H9 (cell line): ENCODE results near the gene STAU1. TPM values are rescaled to one million over a fixed set of nuclear protein-coding genes. Genes with fewer than 3 reads are reported as not detected.
A peak's percentile ranks its signal among the peaks of the same experiment; 100 is the strongest.

ENCODE experiments used
- DNase-seq: peaks from one replicate; pipeline ENCODE4 v3.0.0-alpha.2; 2017
- H2AFZ ChIP-seq: one replicate; pipeline ENCODE4 v1.6.1; 2013; ENCODE audit warnings: mild to moderate bottlenecking, low read length, control low read depth, moderate library complexity
- H2AK5ac ChIP-seq: 2 replicates; pipeline ENCODE4 v1.6.1; 2013; ENCODE audit warnings: low read length, control low read depth, mixed read lengths; ENCODE audit not compliant: insufficient read length
- H2BK120ac ChIP-seq: one replicate; pipeline ENCODE4 v1.6.1; 2013; ENCODE audit warnings: low read depth, mild to moderate bottlenecking, low read length, control low read depth, inconsistent platforms; ENCODE audit not compliant: poor library complexity, severe bottlenecking
- H2BK12ac ChIP-seq: 2 replicates; pipeline ENCODE4 v1.6.1; 2013; ENCODE audit warnings: low read length, control low read depth, mixed read lengths, low read depth; ENCODE audit not compliant: insufficient read length
- H2BK15ac ChIP-seq: 2 replicates; pipeline ENCODE4 v1.6.1; 2013; ENCODE audit warnings: low read depth, low read length, control low read depth
- H2BK20ac ChIP-seq: one replicate; pipeline ENCODE4 v1.6.1; 2013; ENCODE audit warnings: low read depth, mild to moderate bottlenecking, low read length, control low read depth, inconsistent platforms; ENCODE audit not compliant: poor library complexity, severe bottlenecking
- H2BK5ac ChIP-seq: 2 replicates; pipeline ENCODE4 v1.6.1; 2013; ENCODE audit warnings: low read length, control low read depth, mixed read lengths; ENCODE audit not compliant: insufficient read length
- H3K14ac ChIP-seq: 2 replicates; pipeline ENCODE4 v1.6.1; 2013; ENCODE audit warnings: low read length, control low read depth; ENCODE audit not compliant: insufficient read depth
- H3K18ac ChIP-seq: 2 replicates; pipeline ENCODE4 v1.6.1; 2013; ENCODE audit warnings: low read depth, mild to moderate bottlenecking, mixed read lengths, low read length, control low read depth; ENCODE audit not compliant: insufficient read length
- H3K23ac ChIP-seq: 2 replicates; pipeline ENCODE4 v1.6.1; 2013; ENCODE audit warnings: low read length, control low read depth, mixed read lengths, low read depth; ENCODE audit not compliant: insufficient read length
- H3K23me2 ChIP-seq: 2 replicates; pipeline ENCODE4 v1.6.1; 2013; ENCODE audit warnings: low read depth, mild to moderate bottlenecking, mixed read lengths, low read length, control low read depth; ENCODE audit not compliant: insufficient read length, poor library complexity, severe bottlenecking
- H3K27ac ChIP-seq: 2 replicates; pipeline ENCODE4 v1.5.1; 2013; ENCODE audit warnings: low read length, control low read depth, mixed read lengths, low read depth; ENCODE audit not compliant: insufficient read length
- H3K27me3 ChIP-seq: 2 replicates; pipeline ENCODE4 v1.6.1; 2013; ENCODE audit warnings: low read length, control low read depth, inconsistent platforms; ENCODE audit not compliant: insufficient read depth
- H3K4ac ChIP-seq: 2 replicates; pipeline ENCODE4 v1.6.1; 2013; ENCODE audit warnings: low read depth, mild to moderate bottlenecking, control low read depth, inconsistent platforms, low read length, moderate library complexity
- H3K4me1 ChIP-seq: 2 replicates; pipeline ENCODE4 v1.6.1; 2013; ENCODE audit warnings: low read length, control low read depth, inconsistent platforms; ENCODE audit not compliant: insufficient read depth
- H3K4me2 ChIP-seq: 2 replicates; pipeline ENCODE4 v1.6.1; 2013; ENCODE audit warnings: low read length, control low read depth, mixed read lengths; ENCODE audit not compliant: insufficient read length, insufficient read depth
- H3K56ac ChIP-seq: 2 replicates; pipeline ENCODE4 v1.6.1; 2013; ENCODE audit warnings: low read depth, mild to moderate bottlenecking, mixed read lengths, low read length, control low read depth; ENCODE audit not compliant: insufficient read length
- H3K79me1 ChIP-seq: 2 replicates; pipeline ENCODE4 v1.6.1; 2013; ENCODE audit warnings: low read depth, mild to moderate bottlenecking, moderate library complexity, low read length, control low read depth, inconsistent platforms; ENCODE audit not compliant: insufficient read depth, poor library complexity, severe bottlenecking
- H3K79me2 ChIP-seq: 2 replicates; pipeline ENCODE4 v1.6.1; 2013; ENCODE audit warnings: low read length, control low read depth, inconsistent platforms; ENCODE audit not compliant: insufficient read depth
- H3K9ac ChIP-seq: 2 replicates; pipeline ENCODE4 v1.6.1; 2013; ENCODE audit warnings: low read length, control low read depth, mixed read lengths; ENCODE audit not compliant: insufficient read length; ENCODE audit errors: extremely low read depth
- H3K9me3 ChIP-seq: one replicate; pipeline ENCODE4 v1.6.1; 2013; ENCODE audit warnings: low read depth, low read length, inconsistent platforms; ENCODE audit not compliant: control insufficient read depth
- H3T11ph ChIP-seq: one replicate; pipeline ENCODE4 v1.6.1; 2013; ENCODE audit warnings: mild to moderate bottlenecking, low read length, control low read depth, inconsistent platforms
- H4K20me1 ChIP-seq: one replicate; pipeline ENCODE4 v1.6.1; 2013; ENCODE audit not compliant: control insufficient read depth, insufficient read length, insufficient read depth
- H4K5ac ChIP-seq: 2 replicates; pipeline ENCODE4 v1.6.1; 2013; ENCODE audit warnings: low read depth, mild to moderate bottlenecking, mixed read lengths, low read length, control low read depth; ENCODE audit not compliant: insufficient read length
- H4K8ac ChIP-seq: replicated peaks from 2 replicates; pipeline ENCODE4 v1.6.1; 2013; ENCODE audit warnings: low read length, control low read depth, mixed read lengths, low read depth; ENCODE audit not compliant: insufficient read length
- H4K91ac ChIP-seq: 2 replicates; pipeline ENCODE4 v1.6.1; 2013; ENCODE audit warnings: low read depth, mild to moderate bottlenecking, moderate library complexity, mixed read lengths, low read length, control low read depth; ENCODE audit not compliant: insufficient read length
- H3K27ac Mint-ChIP-seq, 3 experiments: 2 replicates in 2 of 3; 3 replicates in 1 of 3; pipeline ENCODE4 v1.8.0; 2020 to 2021; ENCODE audit warnings: mixed read lengths in 3 of 3, mild to moderate bottlenecking in 1 of 3, moderate library complexity in 1 of 3
- H3K27me3 Mint-ChIP-seq: 2 replicates; pipeline ENCODE4 v1.8.0; 2021; ENCODE audit warnings: low read depth, mild to moderate bottlenecking, moderate library complexity, mixed read lengths
- H3K36me3 Mint-ChIP-seq, 3 experiments: 2 replicates in 2 of 3; 3 replicates in 1 of 3; pipeline ENCODE4 v1.8.0; 2020 to 2021; ENCODE audit warnings: low read depth in 3 of 3, mixed read lengths in 3 of 3; ENCODE audit not compliant: insufficient read depth in 1 of 3
- H3K4me1 Mint-ChIP-seq, 2 experiments: 2 replicates each; pipeline ENCODE4 v1.8.0; 2020; ENCODE audit warnings: mixed read lengths in 2 of 2
- H3K4me3 Mint-ChIP-seq, 2 experiments: 2 replicates in 1 of 2; 3 replicates in 1 of 2; pipeline ENCODE4 v1.8.0; 2020 to 2021; ENCODE audit warnings: mild to moderate bottlenecking in 2 of 2, mixed read lengths in 2 of 2, moderate library complexity in 1 of 2
- H3K9me3 Mint-ChIP-seq, 2 experiments: 2 replicates in 1 of 2; 3 replicates in 1 of 2; pipeline ENCODE4 v1.8.0; 2020; ENCODE audit warnings: mild to moderate bottlenecking in 2 of 2, mixed read lengths in 2 of 2, moderate library complexity in 1 of 2
- WGBS: extraction: QIAGEN DNeasy Blood & Tissue Kit; methylation state at CpG from one replicate; pipeline ENCODE4 v1.1.7; 2013; ENCODE audit warnings: missing lambda C conversion rate, low lambda C conversion rate, mixed read lengths; ENCODE audit not compliant: insufficient read length; ENCODE audit errors: extremely low coverage; 5-methylcytosine and 5-hydroxymethylcytosine counted together
- total RNA-seq: library from RNA; stranded (reverse); gene quantifications from 2 replicates; pipeline ENCODE4 v1.2.1, GENCODE V29; 2021
- TF ChIP-seq, protein P1 (sequence below): fragments of 200-600 bp; sonication (generic); conservative IDR thresholded peaks from 3 replicates; pipeline ENCODE4 v1.8.0; 2021; ENCODE audit warnings: antibody characterized with exemption, mild to moderate bottlenecking

STAU1 gene
- total RNA-seq, 1 experiment from 2014 or later: 106 TPM

DNA sequence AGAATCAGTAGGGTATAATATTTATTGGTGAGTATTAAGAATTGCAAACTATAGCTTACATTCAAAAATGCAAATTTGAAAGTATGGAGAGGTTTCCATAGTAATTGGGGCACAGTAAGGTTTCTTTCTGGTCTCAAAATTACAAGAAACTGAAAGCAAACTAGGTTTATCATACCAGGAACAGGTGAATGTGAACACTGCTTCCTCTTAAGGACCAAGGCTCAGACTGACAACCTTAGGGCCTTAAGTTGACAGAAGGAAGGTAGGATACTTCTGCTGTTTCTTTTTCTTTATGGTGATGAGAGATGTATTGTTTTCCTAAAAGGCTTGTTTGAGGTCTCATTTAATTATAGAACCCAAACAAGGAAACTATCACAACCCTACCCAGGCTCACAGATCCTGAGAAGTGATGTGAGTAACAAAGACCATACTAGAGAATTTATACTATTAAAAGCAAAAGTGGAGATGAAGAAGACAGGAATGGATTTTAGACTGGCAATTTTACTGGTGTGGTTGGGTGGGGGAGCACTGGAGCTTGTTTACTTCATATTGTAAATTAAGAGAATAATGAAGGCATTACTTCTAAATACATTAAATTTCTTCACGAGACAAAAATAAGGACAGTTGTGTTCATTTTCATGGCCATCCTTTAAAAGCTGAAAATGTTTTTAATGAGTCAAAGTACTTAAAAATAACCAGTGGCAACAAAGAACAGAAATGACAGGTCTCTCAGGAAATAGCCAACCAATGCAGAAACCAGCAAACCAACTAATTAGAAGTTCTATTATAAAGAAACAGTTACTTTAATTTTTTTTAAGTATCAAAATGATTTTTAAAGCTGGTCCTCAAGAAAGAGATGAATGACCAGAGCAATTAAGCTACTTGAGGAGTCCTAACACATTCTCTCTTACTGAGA, 21.3 kb downstream of the STAU1 start:
- no peak overlapping the region for H3K56ac ChIP-seq
- H3K4me1 ChIP-seq: no peaks in the 10 kb centered on the region
- no peak overlapping the region for H4K5ac ChIP-seq
- H2BK5ac ChIP-seq: no peak overlapping the region
- H2AK5ac ChIP-seq: no peak overlapping the region
- H4K8ac ChIP-seq: no peak overlapping the region
- no peak overlapping the region for H4K91ac ChIP-seq
- no peak overlapping the region for H3K18ac ChIP-seq
- H3K27me3 ChIP-seq: no peaks in the 10 kb centered on the region
- Mint-ChIP-seq H3K4me3 (no peak overlapping the region), H3K36me3 (peaks cover 5 to 22% (median 10%) of the 10 kb centered on the region in 3 experiments; a peak in 6 of 7 replicates), H3K27ac (0 out of 7 replicates have a peak overlapping the region, but pooled peaks of 1 of the 3 experiments have one; percentile 66), H3K27me3 (no peaks in the 10 kb centered on the region), H3K9me3 (no peaks in the 10 kb centered on the region), H3K4me1 (peaks cover 9% of the 10 kb centered on the region in 2 experiments; a peak in 3 of 4 replicates)
- no peak overlapping the region for H3K9ac ChIP-seq
- H2BK20ac ChIP-seq: no peak overlapping the region
- no peaks in the 10 kb centered on the region for H4K20me1 ChIP-seq
- DNase-seq: no peak
- no peaks in the 10 kb centered on the region for H3K23me2 ChIP-seq
- H3K79me1 ChIP-seq: peaks cover 2% of the 10 kb centered on the region
- H3T11ph ChIP-seq: no peak overlapping the region
- no peak overlapping the region for H3K14ac ChIP-seq
- H2AFZ ChIP-seq: no peak overlapping the region
- no peak overlapping the region for H3K4ac ChIP-seq
- H2BK12ac ChIP-seq: no peak overlapping the region
- H3K4me2 ChIP-seq: no peak overlapping the region
- no peak overlapping the region for H3K27ac ChIP-seq
- no peak overlapping the region for H2BK120ac ChIP-seq
- H2BK15ac ChIP-seq: no peak overlapping the region
- H3K23ac ChIP-seq: no peak overlapping the region
- H3K79me2 ChIP-seq: peaks cover 4% of the 10 kb centered on the region; the same call in 1 of the 2 replicates
- H3K9me3 ChIP-seq: no peaks in the 10 kb centered on the region
- WGBS: no CpG with 5 or more reads among the region's 1 CpG
- TF ChIP-seq, protein P1, sequence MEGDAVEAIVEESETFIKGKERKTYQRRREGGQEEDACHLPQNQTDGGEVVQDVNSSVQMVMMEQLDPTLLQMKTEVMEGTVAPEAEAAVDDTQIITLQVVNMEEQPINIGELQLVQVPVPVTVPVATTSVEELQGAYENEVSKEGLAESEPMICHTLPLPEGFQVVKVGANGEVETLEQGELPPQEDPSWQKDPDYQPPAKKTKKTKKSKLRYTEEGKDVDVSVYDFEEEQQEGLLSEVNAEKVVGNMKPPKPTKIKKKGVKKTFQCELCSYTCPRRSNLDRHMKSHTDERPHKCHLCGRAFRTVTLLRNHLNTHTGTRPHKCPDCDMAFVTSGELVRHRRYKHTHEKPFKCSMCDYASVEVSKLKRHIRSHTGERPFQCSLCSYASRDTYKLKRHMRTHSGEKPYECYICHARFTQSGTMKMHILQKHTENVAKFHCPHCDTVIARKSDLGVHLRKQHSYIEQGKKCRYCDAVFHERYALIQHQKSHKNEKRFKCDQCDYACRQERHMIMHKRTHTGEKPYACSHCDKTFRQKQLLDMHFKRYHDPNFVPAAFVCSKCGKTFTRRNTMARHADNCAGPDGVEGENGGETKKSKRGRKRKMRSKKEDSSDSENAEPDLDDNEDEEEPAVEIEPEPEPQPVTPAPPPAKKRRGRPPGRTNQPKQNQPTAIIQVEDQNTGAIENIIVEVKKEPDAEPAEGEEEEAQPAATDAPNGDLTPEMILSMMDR: no peak
